GM12801 (cell line): ENCODE results near the gene CLCN6.

Source experiments
- CTCF ChIP-seq: IDR thresholded peaks from one replicate; pipeline ENCODE4 v1.5.1; 2011; ENCODE audit warnings: control low read depth; ENCODE audit not compliant: insufficient read length; ENCODE audit errors: extremely low read depth

The CLCN6 gene

GRCh38 chr1:11813021-11813420 lies 7.0 kb downstream of the CLCN6 start:
- TF ChIP-seq CTCF, result no peak

GRCh38 chr1:11817192-11817591 lies 11.2 kb downstream of the CLCN6 start:
- no peak for TF ChIP-seq CTCF

GRCh38 chr1:11822091-11822490 lies 16.1 kb downstream of the CLCN6 start:
- no peak for TF ChIP-seq CTCF

GRCh38 chr1:11823366-11824137 lies 17.6 kb downstream of the CLCN6 start:
- no peak for TF ChIP-seq CTCF

- TF ChIP-seq CTCF, result no peak
Measured at GRCh38 chr1:11825131-11825530, 19.1 kb downstream of the CLCN6 start.

GRCh38 chr1:11826946-11827345 lies 21.0 kb downstream of the CLCN6 start:
- TF ChIP-seq CTCF, result no peak

- TF ChIP-seq CTCF, result no peak
Measured at GRCh38 chr1:11828511-11828910, 22.5 kb downstream of the CLCN6 start.
